Mammary epithelial cell (primary cell): Measurements from ENCODE around the gene SLC30A1.

Experiments
- EZH2 ChIP-seq: IDR thresholded peaks from 2 replicates; pipeline ENCODE4 v1.6.1; 2012; ENCODE audit warnings: low read length, inconsistent platforms, borderline replicate concordance
- TF ChIP-seq, protein P1 (sequence below), 2 donors: IDR thresholded peaks in 1 of 2; conservative IDR thresholded peaks in 1 of 2; 2 replicates each; pipeline ENCODE4 v1.5.1; 2011 to 2012; ENCODE audit warnings: inconsistent platforms in 2 of 2, low read length in 2 of 2, mild to moderate bottlenecking in 2 of 2, control low read depth in 1 of 2, low read depth in 1 of 2; ENCODE audit not compliant: insufficient read depth in 1 of 2; ENCODE audit errors: extremely low read depth in 1 of 2

DNA sequence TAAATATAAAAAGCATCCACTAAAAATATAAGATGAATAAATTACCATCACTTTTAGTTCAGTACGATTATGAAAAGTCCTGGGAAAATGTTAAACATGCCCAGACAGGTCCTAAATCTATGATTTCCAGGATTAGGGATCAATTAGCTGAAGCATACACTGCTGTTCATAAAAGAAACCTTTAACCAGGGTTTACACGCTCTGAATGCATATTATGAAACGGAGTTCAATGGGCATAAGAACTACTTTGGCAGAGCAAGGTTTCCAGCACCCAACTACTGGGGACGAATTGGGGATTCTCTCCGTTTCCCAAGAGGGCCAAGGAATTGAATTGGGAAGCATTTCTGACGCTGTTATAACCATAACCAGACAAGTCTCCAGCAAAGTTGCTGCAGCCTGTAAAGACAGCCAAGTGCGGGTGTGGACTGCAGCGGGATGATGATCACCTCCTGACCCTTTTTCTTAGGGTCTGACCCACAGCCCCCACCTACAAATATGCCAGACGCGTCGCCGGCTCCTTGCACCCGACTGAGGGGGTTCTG, 1.6 kb downstream of the SLC30A1 start:
- TF ChIP-seq, protein P1, sequence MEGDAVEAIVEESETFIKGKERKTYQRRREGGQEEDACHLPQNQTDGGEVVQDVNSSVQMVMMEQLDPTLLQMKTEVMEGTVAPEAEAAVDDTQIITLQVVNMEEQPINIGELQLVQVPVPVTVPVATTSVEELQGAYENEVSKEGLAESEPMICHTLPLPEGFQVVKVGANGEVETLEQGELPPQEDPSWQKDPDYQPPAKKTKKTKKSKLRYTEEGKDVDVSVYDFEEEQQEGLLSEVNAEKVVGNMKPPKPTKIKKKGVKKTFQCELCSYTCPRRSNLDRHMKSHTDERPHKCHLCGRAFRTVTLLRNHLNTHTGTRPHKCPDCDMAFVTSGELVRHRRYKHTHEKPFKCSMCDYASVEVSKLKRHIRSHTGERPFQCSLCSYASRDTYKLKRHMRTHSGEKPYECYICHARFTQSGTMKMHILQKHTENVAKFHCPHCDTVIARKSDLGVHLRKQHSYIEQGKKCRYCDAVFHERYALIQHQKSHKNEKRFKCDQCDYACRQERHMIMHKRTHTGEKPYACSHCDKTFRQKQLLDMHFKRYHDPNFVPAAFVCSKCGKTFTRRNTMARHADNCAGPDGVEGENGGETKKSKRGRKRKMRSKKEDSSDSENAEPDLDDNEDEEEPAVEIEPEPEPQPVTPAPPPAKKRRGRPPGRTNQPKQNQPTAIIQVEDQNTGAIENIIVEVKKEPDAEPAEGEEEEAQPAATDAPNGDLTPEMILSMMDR (conservative IDR thresholded peaks at IDR 0.05 in 1 of 2, IDR thresholded peaks at IDR 0.05 in 1 of 2; ENCODE audit: extremely low read depth in 1 of 2, insufficient read depth in 1 of 2, low read depth in 1 of 2, low read length in 2 of 2): no peak
- TF ChIP-seq EZH2: no peak
